SU-DHL-6 (cell line): ENCODE results near the gene ABCC8.

Experiments used
- H2AFZ ChIP-seq: fragments of 200-600 bp; sonication (generic); 2 replicates; pipeline ENCODE4 v1.6.1; 2014; ENCODE audit warnings: low read depth, mild to moderate bottlenecking, moderate library complexity, mixed read lengths, antibody characterized with exemption, low read length; ENCODE audit not compliant: severe bottlenecking
- H3F3A ChIP-seq: fragments of 200-600 bp; shearing (Covaris generic); 2 replicates; pipeline ENCODE4 v1.6.0; 2016; ENCODE audit warnings: antibody characterized with exemption, mild to moderate bottlenecking; ENCODE audit not compliant: insufficient read depth
- H3K27ac ChIP-seq: fragments of 200-600 bp; sonication (generic); 2 replicates; pipeline ENCODE4 v1.5.1; 2016; ENCODE audit warnings: low read depth, mild to moderate bottlenecking, low read length, moderate library complexity, mixed read lengths
- H3K27me3 ChIP-seq: fragments of 200-600 bp; sonication (generic), shearing (Covaris generic); 2 replicates; pipeline ENCODE4 v1.6.0; 2014; ENCODE audit warnings: mild to moderate bottlenecking, low read length
- H3K36me3 ChIP-seq: fragments of 200-600 bp; sonication (generic); 2 replicates; pipeline ENCODE4 v1.6.1; 2014; ENCODE audit warnings: mild to moderate bottlenecking, low read length, mixed read lengths
- H3K4me2 ChIP-seq: fragments of 300-600, 200-600 bp; shearing (Covaris generic), sonication (generic); 2 replicates; pipeline ENCODE4 v1.6.0; 2014; ENCODE audit warnings: low read length, low read depth, mild to moderate bottlenecking; ENCODE audit not compliant: poor library complexity, severe bottlenecking
- H3K4me3 ChIP-seq: fragments of 200-600 bp; sonication (generic); 2 replicates; pipeline ENCODE4 v1.5.1; 2014; ENCODE audit warnings: antibody characterized with exemption, low read length, mild to moderate bottlenecking, mixed read lengths; ENCODE audit not compliant: insufficient read depth, poor library complexity, severe bottlenecking
- H3K79me2 ChIP-seq: fragments of 200-600 bp; sonication (generic); 2 replicates; pipeline ENCODE4 v1.6.1; 2014; ENCODE audit warnings: mild to moderate bottlenecking, low read length, moderate library complexity; ENCODE audit not compliant: insufficient read depth
- H3K9ac ChIP-seq: fragments of 200-600 bp; sonication (generic); 2 replicates; pipeline ENCODE4 v1.7.0; 2014; ENCODE audit warnings: mild to moderate bottlenecking, low read length
- H3K9me2 ChIP-seq: fragments of 200-600 bp; sonication (generic); replicated peaks from 2 replicates; pipeline ENCODE4 v1.6.1; 2014; ENCODE audit warnings: low read length; ENCODE audit not compliant: insufficient read depth
- H3K9me3 ChIP-seq: fragments of 200-600 bp; sonication (generic); 2 replicates; pipeline ENCODE4 v1.6.1; 2014; ENCODE audit warnings: low read length, mixed read lengths; ENCODE audit not compliant: insufficient read depth
- H4K20me1 ChIP-seq: fragments of 200-600 bp; sonication (generic); 2 replicates; pipeline ENCODE4 v1.6.1; 2014; ENCODE audit warnings: low read depth, mild to moderate bottlenecking, antibody characterized with exemption, low read length, moderate library complexity, mixed read lengths
- EZH2phosphoT487 ChIP-seq: fragments of 200-600 bp; sonication (generic), shearing (Covaris generic); conservative IDR thresholded peaks from 2 replicates; pipeline ENCODE4 v1.6.1; 2018; ENCODE audit warnings: mild to moderate bottlenecking, antibody characterized with exemption, low read length, moderate library complexity, mixed read lengths
- TF ChIP-seq, protein P1 (sequence below): fragments of 200-600 bp; sonication (generic); IDR thresholded peaks from one replicate; pipeline ENCODE4 v1.5.1; 2017; ENCODE audit warnings: antibody characterized with exemption, mild to moderate bottlenecking, low read length, moderate library complexity; ENCODE audit not compliant: insufficient read depth, poor library complexity, severe bottlenecking

ABCC8 gene

DNA sequence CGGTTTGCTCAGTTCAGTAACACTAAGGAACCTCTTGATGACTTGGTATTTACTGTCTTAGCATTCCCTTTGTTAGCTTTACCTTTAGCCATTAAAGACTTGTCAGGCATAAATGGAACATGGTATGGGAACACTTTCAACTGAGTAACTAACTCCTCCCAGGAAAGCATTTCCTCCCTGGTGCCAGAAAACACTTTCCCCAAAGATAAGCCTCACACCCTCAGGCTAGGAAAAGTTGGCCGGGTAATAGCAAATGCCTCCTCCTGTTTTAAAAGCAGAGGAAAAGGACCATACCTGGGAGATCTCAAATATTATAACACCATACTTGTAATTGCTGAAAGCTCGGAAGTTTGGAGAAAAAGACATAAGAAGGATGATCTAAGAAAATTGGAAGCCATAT lies 100.2 kb downstream of the ABCC8 start:
- H4K20me1 ChIP-seq: no peaks in the 10 kb centered on the region
- H3K27me3 ChIP-seq: no peaks in the 10 kb centered on the region
- no peak overlapping the region for H2AFZ ChIP-seq
- H3K36me3 ChIP-seq: peaks cover 76% of the 10 kb centered on the region
- no peak overlapping the region for H3K27ac ChIP-seq
- no peak overlapping the region for H3K4me2 ChIP-seq
- TF ChIP-seq, protein P1, sequence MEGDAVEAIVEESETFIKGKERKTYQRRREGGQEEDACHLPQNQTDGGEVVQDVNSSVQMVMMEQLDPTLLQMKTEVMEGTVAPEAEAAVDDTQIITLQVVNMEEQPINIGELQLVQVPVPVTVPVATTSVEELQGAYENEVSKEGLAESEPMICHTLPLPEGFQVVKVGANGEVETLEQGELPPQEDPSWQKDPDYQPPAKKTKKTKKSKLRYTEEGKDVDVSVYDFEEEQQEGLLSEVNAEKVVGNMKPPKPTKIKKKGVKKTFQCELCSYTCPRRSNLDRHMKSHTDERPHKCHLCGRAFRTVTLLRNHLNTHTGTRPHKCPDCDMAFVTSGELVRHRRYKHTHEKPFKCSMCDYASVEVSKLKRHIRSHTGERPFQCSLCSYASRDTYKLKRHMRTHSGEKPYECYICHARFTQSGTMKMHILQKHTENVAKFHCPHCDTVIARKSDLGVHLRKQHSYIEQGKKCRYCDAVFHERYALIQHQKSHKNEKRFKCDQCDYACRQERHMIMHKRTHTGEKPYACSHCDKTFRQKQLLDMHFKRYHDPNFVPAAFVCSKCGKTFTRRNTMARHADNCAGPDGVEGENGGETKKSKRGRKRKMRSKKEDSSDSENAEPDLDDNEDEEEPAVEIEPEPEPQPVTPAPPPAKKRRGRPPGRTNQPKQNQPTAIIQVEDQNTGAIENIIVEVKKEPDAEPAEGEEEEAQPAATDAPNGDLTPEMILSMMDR: no peak
- no peak for TF ChIP-seq EZH2phosphoT487
- H3K9ac ChIP-seq: no peak overlapping the region
- H3F3A ChIP-seq: no peaks in the 10 kb centered on the region
- H3K79me2 ChIP-seq: no peaks in the 10 kb centered on the region
- H3K9me2 ChIP-seq: no peaks in the 10 kb centered on the region
- H3K9me3 ChIP-seq: peaks cover 27% of the 10 kb centered on the region; the same call in 1 of the 2 replicates
- no peak overlapping the region for H3K4me3 ChIP-seq

DNA sequence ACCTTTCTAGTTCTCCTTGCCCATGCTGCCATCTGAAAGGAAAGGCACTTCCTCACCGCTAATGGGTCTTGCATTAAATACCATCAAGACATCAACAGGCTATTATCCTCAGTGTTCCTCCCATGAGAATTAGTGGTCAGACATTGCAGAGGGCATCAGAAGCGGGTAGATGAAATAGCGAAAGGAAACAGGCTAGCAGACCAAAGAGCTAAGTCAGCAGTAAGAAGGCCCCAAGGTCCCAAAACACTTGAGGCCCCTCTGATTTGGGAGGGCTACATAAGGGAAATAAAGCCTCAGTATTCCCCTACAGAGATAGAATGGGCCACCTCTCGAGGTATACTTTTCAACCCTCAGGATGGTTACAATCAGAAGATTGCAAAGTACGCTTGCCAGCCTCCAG lies 101.1 kb downstream of the ABCC8 start:
- H3K9me2 ChIP-seq: no peaks in the 10 kb centered on the region
- no peak overlapping the region for H3K9ac ChIP-seq
- no peaks in the 10 kb centered on the region for H3F3A ChIP-seq
- H3K27ac ChIP-seq: no peak overlapping the region
- H3K4me2 ChIP-seq: no peak overlapping the region
- H3K27me3 ChIP-seq: no peaks in the 10 kb centered on the region
- H3K9me3 ChIP-seq: peaks cover 36% of the 10 kb centered on the region; the same call in 1 of the 2 replicates
- H4K20me1 ChIP-seq: no peaks in the 10 kb centered on the region
- H3K4me3 ChIP-seq: no peak overlapping the region
- TF ChIP-seq EZH2phosphoT487: no peak
- TF ChIP-seq, protein P1: no peak
- no peak overlapping the region for H2AFZ ChIP-seq
- no peaks in the 10 kb centered on the region for H3K79me2 ChIP-seq
- peaks cover 86% of the 10 kb centered on the region for H3K36me3 ChIP-seq

- H3F3A ChIP-seq: no peaks in the 10 kb centered on the region
- H3K9me3 ChIP-seq: peaks cover 49% of the 10 kb centered on the region
- H3K9me2 ChIP-seq: no peaks in the 10 kb centered on the region
- H3K27ac ChIP-seq: no peak overlapping the region
- peaks cover 5% of the 10 kb centered on the region; the same call in 1 of the 2 replicates for H3K79me2 ChIP-seq
- no peaks in the 10 kb centered on the region for H3K27me3 ChIP-seq
- H2AFZ ChIP-seq: no peak overlapping the region
- TF ChIP-seq, protein P1: no peak
- TF ChIP-seq EZH2phosphoT487: no peak
- no peak overlapping the region for H3K4me2 ChIP-seq
- H3K36me3 ChIP-seq: peaks cover 100% of the 10 kb centered on the region
- H4K20me1 ChIP-seq: no peaks in the 10 kb centered on the region
- no peak overlapping the region for H3K4me3 ChIP-seq
- no peak overlapping the region for H3K9ac ChIP-seq
These were observed 105.0 kb downstream of the ABCC8 start for GRCh38 chr11:17371614-17372013.
